ENCODE data around the gene NCLN. TPM values are rescaled to one million over a fixed set of nuclear protein-coding genes. Genes with fewer than 3 reads are reported as not detected.
"Not testable (repeated sequence)": the region's sequence is repeated elsewhere in the genome, so short reads cannot be mapped to it uniquely, and the experiment has no call there.

Gene NCLN
- polyA plus RNA-seq, 3 donors: 28.6 to 60.9 (median 34.5) TPM

GRCh38 chr19:3167533-3168272 lies 18.0 kb upstream of the NCLN start:
- Histone ChIP-seq H3K4me1 (ENCODE audit: control insufficient read depth in 1 of 2, insufficient read depth in 2 of 2, low read length in 2 of 2) (peaks cover 73 to 89% of the 10 kb centered on the region in 2 donors), H2AFZ (ENCODE audit: insufficient read depth, low read depth, low read length, poor library complexity, severe bottlenecking) (no peak overlapping the region), H3K4me2 (replicated peaks; ENCODE audit: extremely low read depth, low read length, poor library complexity, severe bottlenecking) (no peak overlapping the region), H3K4me3 (replicated peaks in 1 of 3; ENCODE audit: low read depth in 2 of 3, low read length in 3 of 3) (no peak overlapping the region), H3K9ac (ENCODE audit: insufficient read depth, low read length, poor library complexity, severe bottlenecking) (no peak overlapping the region), H3K9me3 (replicated peaks in 1 of 2; ENCODE audit: control insufficient read depth in 1 of 2, insufficient read depth in 1 of 2, low read length in 2 of 2) (no peaks in the 10 kb centered on the region), H3K79me2 (ENCODE audit: insufficient read depth, low read length) (peaks cover 28% of the 10 kb centered on the region), H3K36me3 (replicated peaks in 1 of 2; ENCODE audit: control insufficient read depth in 1 of 2, insufficient read depth in 2 of 2, low read length in 2 of 2) (peaks cover 10 to 14% of the 10 kb centered on the region in 2 donors), H3K27ac (ENCODE audit: low read depth in 1 of 2, low read length in 2 of 2) (no peak overlapping the region), H3K27me3 (ENCODE audit: control insufficient read depth in 2 of 2, insufficient read depth in 2 of 2, low read length in 2 of 2) (no peaks in the 10 kb centered on the region), H4K20me1 (ENCODE audit: insufficient read depth, low read length) (no peaks in the 10 kb centered on the region)
- TF ChIP-seq CTCF (IDR thresholded peaks at IDR 0.05): no peak
- peaks cover 20 to 30% of the 10 kb centered on the region in 2 donors for H3K36me3 Mint-ChIP-seq
- H3K27me3 Mint-ChIP-seq (ENCODE audit: low read depth in 3 of 3): peaks cover 0 to 5% (median 2%) of the 10 kb centered on the region in 3 donors
- no peak overlapping the region for H3K4me3 Mint-ChIP-seq
- no peaks in the 10 kb centered on the region for H3K9me3 Mint-ChIP-seq
- intact Hi-C loops (cut with micrococcal nuclease): no loop called here
- DNase-seq: no peak
- peak overlapping the region in 5 of 7 donors; percentile 30 to 100 (median 72) for H3K27ac Mint-ChIP-seq
- peaks cover 83% of the 10 kb centered on the region for H3K4me1 Mint-ChIP-seq
- 93% methylated on average over 11 of the region's 13 CpGs for WGBS (ENCODE audit: insufficient coverage)

DNA sequence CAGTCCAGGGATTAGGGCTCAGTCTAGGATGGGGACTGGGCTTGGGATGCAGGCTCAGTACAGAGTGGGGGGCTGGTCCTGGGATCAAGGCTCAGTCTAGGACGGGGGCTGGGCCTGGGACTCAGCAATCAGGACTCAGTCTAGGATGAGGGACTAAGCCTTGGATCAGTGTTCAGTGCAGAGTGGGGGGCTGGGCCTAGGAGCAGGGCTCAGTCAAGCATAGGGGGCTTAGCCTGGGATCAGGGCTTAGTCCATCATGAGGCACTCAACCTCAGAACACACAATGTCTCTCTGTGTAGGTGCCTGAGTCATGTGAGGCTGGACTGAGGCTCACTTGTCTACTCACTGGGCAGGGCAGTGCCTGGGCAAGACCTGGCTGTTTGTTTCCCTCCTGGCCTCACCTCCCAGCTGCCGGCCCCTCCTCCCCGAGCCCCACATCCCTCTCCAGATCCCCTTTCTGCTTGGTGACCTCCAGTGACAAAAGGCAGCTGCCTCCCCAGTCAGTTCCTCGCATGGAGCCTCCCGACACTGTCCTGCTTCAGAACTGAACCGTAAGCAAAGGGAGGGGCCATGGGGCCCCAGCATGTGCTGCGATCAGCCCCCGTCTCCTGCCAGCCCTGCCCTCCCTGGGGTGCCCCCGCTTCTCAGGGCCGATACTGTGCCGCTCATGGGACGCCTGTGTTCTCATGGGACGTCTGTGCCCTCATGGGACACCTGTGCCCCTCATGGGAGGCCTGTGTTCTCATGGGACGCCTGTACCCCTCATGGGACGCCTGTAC lies 13.6 kb upstream of the NCLN start:
- H3K79me2 ChIP-seq (ENCODE audit: insufficient read depth, low read length): peaks cover 23% of the 10 kb centered on the region
- H4K20me1 ChIP-seq (ENCODE audit: insufficient read depth, low read length): peaks cover 4% of the 10 kb centered on the region
- no peaks in the 10 kb centered on the region for H3K27me3 ChIP-seq (ENCODE audit: control insufficient read depth in 2 of 2, insufficient read depth in 2 of 2, low read length in 2 of 2)
- peaks cover 48 to 63% of the 10 kb centered on the region in 2 donors for H3K4me1 ChIP-seq (ENCODE audit: control insufficient read depth in 1 of 2, insufficient read depth in 2 of 2, low read length in 2 of 2)
- H3K36me3 ChIP-seq (replicated peaks in 1 of 2; ENCODE audit: control insufficient read depth in 1 of 2, insufficient read depth in 2 of 2, low read length in 2 of 2): no peaks in the 10 kb centered on the region
- no peak overlapping the region for H3K4me3 ChIP-seq (replicated peaks in 1 of 3; ENCODE audit: low read depth in 2 of 3, low read length in 3 of 3)
- Mint-ChIP-seq H3K27me3 (ENCODE audit: low read depth in 3 of 3) (peaks cover 0 to 8% (median 0%) of the 10 kb centered on the region in 3 donors), H3K36me3 (peaks cover 11 to 14% of the 10 kb centered on the region in 2 donors), H3K4me1 (peaks cover 56% of the 10 kb centered on the region), H3K4me3 (no peak overlapping the region), H3K27ac (peak overlapping the region in 6 of 7 donors; percentile 3 to 63 (median 42)), H3K9me3 (peaks cover 0 to 3% (median 0%) of the 10 kb centered on the region in 7 donors)
- no peak for TF ChIP-seq CTCF (IDR thresholded peaks at IDR 0.05)
- H3K4me2 ChIP-seq (replicated peaks; ENCODE audit: extremely low read depth, low read length, poor library complexity, severe bottlenecking): no peak overlapping the region
- peak overlapping the region in 1 of 2 donors; percentile 17 for H3K27ac ChIP-seq (ENCODE audit: low read depth in 1 of 2, low read length in 2 of 2)
- no peaks in the 10 kb centered on the region for H3K9me3 ChIP-seq (replicated peaks in 1 of 2; ENCODE audit: control insufficient read depth in 1 of 2, insufficient read depth in 1 of 2, low read length in 2 of 2)
- no peak overlapping the region for H2AFZ ChIP-seq (ENCODE audit: insufficient read depth, low read depth, low read length, poor library complexity, severe bottlenecking)
- H3K9ac ChIP-seq (ENCODE audit: insufficient read depth, low read length, poor library complexity, severe bottlenecking): no peak overlapping the region
- DNase-seq: no peak
- 82% methylated on average over 15 of the region's 15 CpGs for WGBS (ENCODE audit: insufficient coverage)
- intact Hi-C loops (cut with micrococcal nuclease): no loop called here

GRCh38 chr19:3172673-3173000 lies 13.1 kb upstream of the NCLN start:
- peak overlapping the region in 3 of 7 donors; percentile 3 to 50 (median 30) for H3K27ac Mint-ChIP-seq
- not testable (repeated sequence) for H3K4me3 Mint-ChIP-seq

More at GRCh38 chr19:3172673-3173000, 13.1 kb upstream of the NCLN start:
- H3K27me3 ChIP-seq (ENCODE audit: control insufficient read depth in 2 of 2, insufficient read depth in 2 of 2, low read length in 2 of 2); H3K9me3 Mint-ChIP-seq; H3K36me3 ChIP-seq (replicated peaks in 1 of 2; ENCODE audit: control insufficient read depth in 1 of 2, insufficient read depth in 2 of 2, low read length in 2 of 2); DNase-seq; H3K9me3 ChIP-seq (replicated peaks in 1 of 2; ENCODE audit: control insufficient read depth in 1 of 2, insufficient read depth in 1 of 2, low read length in 2 of 2); intact Hi-C loops (cut with micrococcal nuclease); H3K9ac ChIP-seq (ENCODE audit: insufficient read depth, low read length, poor library complexity, severe bottlenecking); H3K27ac ChIP-seq (ENCODE audit: low read depth in 1 of 2, low read length in 2 of 2); H3K27me3 Mint-ChIP-seq (ENCODE audit: low read depth in 3 of 3); H3K4me2 ChIP-seq (replicated peaks; ENCODE audit: extremely low read depth, low read length, poor library complexity, severe bottlenecking); H3K4me3 ChIP-seq (replicated peaks in 1 of 3; ENCODE audit: low read depth in 2 of 3, low read length in 3 of 3); H4K20me1 ChIP-seq (ENCODE audit: insufficient read depth, low read length); H2AFZ ChIP-seq (ENCODE audit: insufficient read depth, low read depth, low read length, poor library complexity, severe bottlenecking): not testable (repeated sequence)
- Histone ChIP-seq H3K4me1 (ENCODE audit: control insufficient read depth in 1 of 2, insufficient read depth in 2 of 2, low read length in 2 of 2) (peaks cover 53 to 64% of the 10 kb centered on the region in 2 donors), H3K79me2 (ENCODE audit: insufficient read depth, low read length) (peaks cover 28% of the 10 kb centered on the region)
- peaks cover 56% of the 10 kb centered on the region for H3K4me1 Mint-ChIP-seq
- WGBS (ENCODE audit: insufficient coverage): 87% methylated on average over 6 of the region's 6 CpGs
- peaks cover 9 to 14% of the 10 kb centered on the region in 2 donors for H3K36me3 Mint-ChIP-seq

All from CD14-positive monocyte (primary cell).